NCI-H146 treated with DMSO at 0.1 percent for 48 hours (cell line): Measurements from ENCODE around the gene SLC25A39.
"Not testable (repeated sequence)": the region's sequence is repeated elsewhere in the genome, so short reads cannot be mapped to it uniquely, and the experiment has no call there.

Source experiments
- DNase-seq: peaks from one replicate; lab custom pipeline; 2025; ENCODE audit not compliant: unreplicated experiment; lab: John Stamatoyannopoulos, UW

The SLC25A39 gene

GRCh38 chr17:44354582-44355561, 30.2 kb upstream of the SLC25A39 start:
- DNase-seq = no peak

- DNase-seq = no peak
Observed at GRCh38 chr17:44353672-44354331, 29.2 kb upstream of the SLC25A39 start.

GRCh38 chr17:44352828-44353671, 28.4 kb upstream of the SLC25A39 start:
- DNase-seq = no peak

GRCh38 chr17:44351961-44352827, 27.6 kb upstream of the SLC25A39 start:
- DNase-seq = no peak

- DNase-seq = no peak
Observed at GRCh38 chr17:44351464-44351863, 26.8 kb upstream of the SLC25A39 start.

GRCh38 chr17:44350733-44351226, 26.2 kb upstream of the SLC25A39 start:
- no peak for DNase-seq

- no peak for DNase-seq
Observed at GRCh38 chr17:44349553-44350070, 25.0 kb upstream of the SLC25A39 start.

GRCh38 chr17:44348988-44349364, 24.4 kb upstream of the SLC25A39 start:
- no peak for DNase-seq

- no peak for DNase-seq
Observed at GRCh38 chr17:44348234-44348987, 23.8 kb upstream of the SLC25A39 start.

- DNase-seq = not testable (repeated sequence)
Observed at GRCh38 chr17:44347206-44348055, 22.8 kb upstream of the SLC25A39 start.

GRCh38 chr17:44346064-44346844, 21.6 kb upstream of the SLC25A39 start:
- DNase-seq = no peak

GRCh38 chr17:44345454-44346026, 20.9 kb upstream of the SLC25A39 start:
- peak; percentile 55 for DNase-seq

- DNase-seq = peak; percentile 98
Observed at GRCh38 chr17:44344939-44345453, 20.4 kb upstream of the SLC25A39 start, which contains the start of gene GRN. TSS of gene GRN (plus strand) at chr17:44345302. CDS start at chr17:44349165, 3,863 bp downstream.

- no peak for DNase-seq
Observed at GRCh38 chr17:44343510-44344209, 19.0 kb upstream of the SLC25A39 start.

- not testable (repeated sequence) for DNase-seq
Observed at GRCh38 chr17:44340553-44340952, 15.9 kb upstream of the SLC25A39 start.

GRCh38 chr17:44338702-44339101, 14.1 kb upstream of the SLC25A39 start:
- no peak for DNase-seq
